Bronchial epithelial cell (primary cell): ENCODE data around the gene FAM13B. TPM values are rescaled to one million over a fixed set of nuclear protein-coding genes. Genes with fewer than 3 reads are reported as not detected.
A peak's percentile ranks its signal among the peaks of the same experiment; 100 is the strongest.

Experiments
- DNase-seq: peaks from one replicate; pipeline ENCODE4 v3.0.0-alpha.2; 2010; ENCODE audit warnings: low read depth
- FAIRE-seq: peaks from 2 replicates; lab custom pipeline; 2011; peaks lifted over from hg19 to GRCh38; lab: Jason Lieb, UNC
- H3K27me3 ChIP-seq: 2 replicates; pipeline ENCODE4 v1.5.1; 2011; ENCODE audit warnings: low read length; ENCODE audit not compliant: control insufficient read depth, insufficient read depth
- H3K36me3 ChIP-seq: 2 replicates; pipeline ENCODE4 v1.5.1; 2011; ENCODE audit warnings: low read length; ENCODE audit not compliant: control insufficient read depth, insufficient read depth
- H3K4me3 ChIP-seq: 2 replicates; pipeline ENCODE4 v1.5.1; 2011; ENCODE audit warnings: mild to moderate bottlenecking, low read depth, low read length, control low read depth
- CTCF ChIP-seq: IDR thresholded peaks from 2 replicates; pipeline ENCODE4 v1.5.1; 2011; ENCODE audit warnings: mild to moderate bottlenecking, moderate library complexity, low read length, control low read depth, inconsistent platforms; ENCODE audit not compliant: insufficient read depth, severe bottlenecking
- total RNA-seq: library from RNA; depleted of rRNA; stranded (reverse); fragments of >200 nt; gene quantifications from 2 replicates; pipeline ENCODE4 v1.2.1, GENCODE V29; 2014

FAM13B gene
- total RNA-seq, 1 donor from 2014 or later = 10.5 TPM

- Histone ChIP-seq H3K4me3 (no peak overlapping the region), H3K36me3 (peaks cover 5% of the 10 kb centered on the region), H3K27me3 (no peaks in the 10 kb centered on the region)
- TF ChIP-seq CTCF = no peak
- FAIRE-seq (no peak), DNase-seq (peak; percentile 78)
Observed at GRCh38 chr5:138011991-138012390, 20.9 kb downstream of the FAM13B start.

- Histone ChIP-seq H3K4me3 (no peak overlapping the region), H3K27me3 (no peaks in the 10 kb centered on the region), H3K36me3 (peaks cover 2% of the 10 kb centered on the region)
- no peak for TF ChIP-seq CTCF
- FAIRE-seq = no peak
- DNase-seq = peak; percentile 81
Observed at GRCh38 chr5:138000102-138000723, 32.7 kb downstream of the FAM13B start.

- no peak for FAIRE-seq
- no peak for TF ChIP-seq CTCF
- H3K36me3 ChIP-seq = peaks cover 2% of the 10 kb centered on the region
- H3K4me3 ChIP-seq = no peak overlapping the region
- DNase-seq = no peak
- no peaks in the 10 kb centered on the region for H3K27me3 ChIP-seq
Observed at GRCh38 chr5:137997726-137998213, 35.1 kb downstream of the FAM13B start.

- no peak for DNase-seq
- Histone ChIP-seq H3K27me3 (no peaks in the 10 kb centered on the region), H3K36me3 (peaks cover 3% of the 10 kb centered on the region), H3K4me3 (no peak overlapping the region)
- no peak for FAIRE-seq
- TF ChIP-seq CTCF = no peak
Observed at GRCh38 chr5:137995749-137996128, 37.1 kb downstream of the FAM13B start.

GRCh38 chr5:137995077-137995748 lies 37.7 kb downstream of the FAM13B start:
- no peak overlapping the region for H3K4me3 ChIP-seq
- H3K36me3 ChIP-seq = peaks cover 3% of the 10 kb centered on the region
- TF ChIP-seq CTCF = no peak
- peak; percentile 36 for DNase-seq
- no peaks in the 10 kb centered on the region for H3K27me3 ChIP-seq
- no peak for FAIRE-seq
